Ovary (tissue), 3 donors: ENCODE data around the gene DDX4.

ENCODE experiments used
- CTCF ChIP-seq, 3 donors: fragments of 450-650 bp in 2 of 3; fragments of 200-600 bp in 1 of 3; IDR thresholded peaks; one replicate each; pipeline versions ENCODE4 v1.5.1 to v1.8.0; 2016 to 2022; ENCODE audit warnings: antibody characterized with exemption in 3 of 3, mild to moderate bottlenecking in 1 of 3
- POLR2A ChIP-seq: fragments of 450-650 bp; IDR thresholded peaks from one replicate; pipeline ENCODE4 v1.6.1; 2017; ENCODE audit warnings: antibody characterized with exemption, mild to moderate bottlenecking, moderate library complexity
- donor health status: DM: no; HTN: no; CAD: no.

- TF ChIP-seq POLR2A (no peak), CTCF (IDR thresholded peaks at IDR 0.05) (no peak)
Observed at GRCh38 chr5:55853041-55853670, 115.3 kb downstream of the DDX4 start.
